IPS-20b (cell line): ENCODE measurements around the gene CENPP.

Experiments used
- H3K27ac ChIP-seq: one replicate; pipeline ENCODE4 v1.5.1; 2013; ENCODE audit warnings: low read length
- H3K27me3 ChIP-seq: 2 replicates; pipeline ENCODE4 v1.6.1; 2013; ENCODE audit warnings: mild to moderate bottlenecking, low read length, inconsistent platforms; ENCODE audit not compliant: insufficient read depth
- H3K36me3 ChIP-seq: 2 replicates; pipeline ENCODE4 v1.6.1; 2013; ENCODE audit warnings: low read depth, mild to moderate bottlenecking, inconsistent platforms, low read length, moderate library complexity; ENCODE audit not compliant: insufficient read depth
- H3K4me1 ChIP-seq: 2 replicates; pipeline ENCODE4 v1.6.1; 2013; ENCODE audit warnings: mild to moderate bottlenecking, control low read depth, inconsistent platforms, low read length, moderate library complexity; ENCODE audit not compliant: insufficient read depth
- H3K4me3 ChIP-seq: 2 replicates; pipeline ENCODE4 v1.5.1; 2013; ENCODE audit warnings: mild to moderate bottlenecking, low read length, inconsistent platforms
- H3K9ac ChIP-seq: 2 replicates; pipeline ENCODE4 v1.6.1; 2013; ENCODE audit warnings: low read depth, mild to moderate bottlenecking, inconsistent platforms, low read length, moderate library complexity
- H3K9me3 ChIP-seq: 2 replicates; pipeline ENCODE4 v1.6.1; 2013; ENCODE audit warnings: mild to moderate bottlenecking, low read depth, low read length, inconsistent platforms; ENCODE audit not compliant: insufficient read depth

The CENPP gene

DNA sequence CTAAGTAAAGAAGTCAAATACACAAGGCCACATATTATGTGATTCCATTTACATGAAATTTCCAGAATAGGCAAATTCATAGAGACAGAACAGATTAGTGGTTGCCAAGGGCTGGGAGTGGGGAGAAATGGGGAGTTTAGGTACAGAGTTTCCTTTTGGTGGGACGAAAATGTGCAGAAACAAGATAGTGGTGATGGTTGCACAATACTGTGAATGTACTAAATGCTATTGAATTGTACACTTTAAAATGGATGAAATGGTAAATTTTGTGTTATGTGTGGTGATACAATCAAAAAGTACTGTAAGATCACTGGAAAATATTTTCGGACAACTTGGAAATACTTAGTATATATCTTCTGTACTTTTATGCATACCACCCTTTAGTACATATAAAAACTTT lies 195.1 kb downstream of the CENPP start:
- no peak overlapping the region for H3K9ac ChIP-seq
- peaks cover 3% of the 10 kb centered on the region; the same call in 1 of the 2 replicates for H3K4me1 ChIP-seq
- H3K9me3 ChIP-seq = no peaks in the 10 kb centered on the region
- H3K4me3 ChIP-seq = no peak overlapping the region
- H3K36me3 ChIP-seq = no peaks in the 10 kb centered on the region
- H3K27me3 ChIP-seq = no peaks in the 10 kb centered on the region
- H3K27ac ChIP-seq = no peak overlapping the region

- H3K9me3 ChIP-seq = no peaks in the 10 kb centered on the region
- no peak overlapping the region for H3K9ac ChIP-seq
- no peaks in the 10 kb centered on the region for H3K36me3 ChIP-seq
- H3K27ac ChIP-seq = no peak overlapping the region
- H3K4me3 ChIP-seq = no peak overlapping the region
- H3K27me3 ChIP-seq = no peaks in the 10 kb centered on the region
- no peaks in the 10 kb centered on the region for H3K4me1 ChIP-seq
Measured at GRCh38 chr9:92522983-92523970, 197.5 kb downstream of the CENPP start.

DNA sequence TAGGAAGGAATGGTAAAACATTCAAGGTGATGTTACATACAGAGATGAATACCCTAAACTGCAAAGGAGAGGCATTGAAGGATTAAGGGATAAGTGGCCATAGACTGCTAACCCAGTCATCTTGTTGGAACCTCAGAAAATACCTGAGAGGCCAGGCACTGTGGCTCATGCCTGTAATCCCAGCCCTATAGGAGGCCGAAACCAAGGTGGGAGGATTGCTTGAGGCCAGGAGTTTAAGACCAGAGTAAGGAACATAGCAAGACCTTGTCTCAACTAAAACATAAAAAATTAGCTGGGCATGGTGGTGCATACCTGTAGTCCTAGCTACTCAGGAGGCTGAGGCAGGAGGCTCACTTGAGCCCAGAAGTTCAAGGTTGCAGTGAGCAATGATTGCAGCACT lies 199.1 kb downstream of the CENPP start:
- Histone ChIP-seq H3K9me3 (no peaks in the 10 kb centered on the region), H3K36me3 (no peaks in the 10 kb centered on the region), H3K4me3 (no peak overlapping the region), H3K27me3 (no peaks in the 10 kb centered on the region), H3K27ac (no peak overlapping the region), H3K9ac (no peak overlapping the region), H3K4me1 (no peaks in the 10 kb centered on the region)

GRCh38 chr9:92525306-92525705 lies 199.6 kb downstream of the CENPP start:
- H3K9ac ChIP-seq = no peak overlapping the region
- no peaks in the 10 kb centered on the region for H3K9me3 ChIP-seq
- no peaks in the 10 kb centered on the region for H3K4me1 ChIP-seq
- no peak overlapping the region for H3K27ac ChIP-seq
- H3K36me3 ChIP-seq = no peaks in the 10 kb centered on the region
- H3K4me3 ChIP-seq = no peak overlapping the region
- no peaks in the 10 kb centered on the region for H3K27me3 ChIP-seq

DNA sequence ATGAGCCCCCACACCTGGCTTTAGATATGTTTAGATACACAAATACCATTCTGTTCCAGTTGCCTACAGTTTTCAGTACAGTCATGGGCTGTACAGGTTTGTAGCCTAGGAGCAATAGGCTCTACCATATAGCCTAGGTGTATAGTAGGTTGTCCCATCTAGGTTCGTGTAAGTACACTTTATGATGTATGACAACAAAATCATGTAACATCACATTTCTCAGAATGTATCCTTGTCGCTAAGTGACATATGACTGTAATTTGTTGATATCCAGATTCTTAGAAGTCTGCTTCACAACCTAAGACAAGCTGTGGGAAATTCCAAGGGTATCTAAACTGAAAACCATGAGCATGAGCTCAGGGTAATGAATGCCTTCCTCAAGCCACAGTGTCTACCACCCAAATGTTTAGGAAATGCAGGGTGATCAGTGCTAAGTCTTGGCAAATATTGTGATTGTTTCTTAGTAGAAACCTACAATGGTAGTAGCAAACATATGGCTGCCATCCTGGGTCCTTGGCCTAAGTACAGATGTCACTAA lies 201.6 kb downstream of the CENPP start:
- Histone ChIP-seq H3K4me1 (no peaks in the 10 kb centered on the region), H3K4me3 (no peak overlapping the region), H3K27me3 (no peaks in the 10 kb centered on the region), H3K36me3 (no peaks in the 10 kb centered on the region), H3K9me3 (no peaks in the 10 kb centered on the region), H3K27ac (no peak overlapping the region), H3K9ac (no peak overlapping the region)

- H3K27ac ChIP-seq = no peak overlapping the region
- no peaks in the 10 kb centered on the region for H3K4me1 ChIP-seq
- H3K27me3 ChIP-seq = no peaks in the 10 kb centered on the region
- H3K9me3 ChIP-seq = no peaks in the 10 kb centered on the region
- no peak overlapping the region for H3K4me3 ChIP-seq
- H3K9ac ChIP-seq = no peak overlapping the region
- H3K36me3 ChIP-seq = no peaks in the 10 kb centered on the region
Measured at GRCh38 chr9:92527832-92528521, 202.2 kb downstream of the CENPP start.

DNA sequence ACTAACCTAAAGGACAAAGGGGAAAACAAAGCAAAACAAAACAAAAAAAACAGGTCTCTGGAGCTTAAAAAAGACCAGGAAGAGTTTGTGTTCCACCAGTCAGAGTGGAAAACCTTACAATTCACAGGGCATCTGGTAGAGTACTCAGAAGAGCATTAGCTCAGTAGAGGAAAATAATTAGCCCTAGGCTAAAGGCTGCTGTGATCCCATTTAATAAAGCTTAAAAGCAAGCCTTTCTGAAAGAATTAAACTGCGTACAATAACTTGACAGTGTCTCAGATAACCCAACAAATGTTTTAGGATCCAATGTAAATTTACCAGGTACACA lies 202.7 kb downstream of the CENPP start:
- no peaks in the 10 kb centered on the region for H3K9me3 ChIP-seq
- H3K36me3 ChIP-seq = no peaks in the 10 kb centered on the region
- H3K9ac ChIP-seq = no peak overlapping the region
- H3K4me3 ChIP-seq = no peak overlapping the region
- H3K4me1 ChIP-seq = no peaks in the 10 kb centered on the region
- H3K27me3 ChIP-seq = no peaks in the 10 kb centered on the region
- no peak overlapping the region for H3K27ac ChIP-seq

DNA sequence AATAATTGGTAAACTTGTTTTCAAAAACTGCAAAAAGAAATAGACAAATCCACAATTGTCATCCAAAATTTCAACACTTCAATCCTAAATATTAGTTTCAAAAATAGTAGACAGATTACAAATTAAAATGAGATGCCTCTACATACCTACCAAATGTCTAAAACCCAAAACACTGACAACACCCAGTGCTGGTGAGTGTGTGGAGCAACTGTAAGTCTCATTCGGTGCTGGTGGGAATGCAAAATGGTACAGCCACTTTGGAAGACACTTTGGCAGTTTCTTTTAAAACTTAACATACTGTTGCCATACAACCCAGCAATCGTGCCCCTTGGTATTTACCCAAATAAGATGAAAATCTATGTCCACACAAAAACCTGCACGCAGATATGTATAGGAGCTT lies 203.4 kb downstream of the CENPP start:
- Histone ChIP-seq H3K9ac (no peak overlapping the region), H3K4me1 (no peaks in the 10 kb centered on the region), H3K9me3 (no peaks in the 10 kb centered on the region), H3K36me3 (no peaks in the 10 kb centered on the region), H3K27me3 (no peaks in the 10 kb centered on the region), H3K4me3 (no peak overlapping the region), H3K27ac (no peak overlapping the region)

GRCh38 chr9:92530893-92531292 lies 205.1 kb downstream of the CENPP start:
- Histone ChIP-seq H3K4me1 (no peaks in the 10 kb centered on the region), H3K9me3 (no peaks in the 10 kb centered on the region), H3K4me3 (no peak overlapping the region), H3K27ac (no peak overlapping the region), H3K36me3 (no peaks in the 10 kb centered on the region), H3K9ac (no peak overlapping the region), H3K27me3 (no peaks in the 10 kb centered on the region)

DNA sequence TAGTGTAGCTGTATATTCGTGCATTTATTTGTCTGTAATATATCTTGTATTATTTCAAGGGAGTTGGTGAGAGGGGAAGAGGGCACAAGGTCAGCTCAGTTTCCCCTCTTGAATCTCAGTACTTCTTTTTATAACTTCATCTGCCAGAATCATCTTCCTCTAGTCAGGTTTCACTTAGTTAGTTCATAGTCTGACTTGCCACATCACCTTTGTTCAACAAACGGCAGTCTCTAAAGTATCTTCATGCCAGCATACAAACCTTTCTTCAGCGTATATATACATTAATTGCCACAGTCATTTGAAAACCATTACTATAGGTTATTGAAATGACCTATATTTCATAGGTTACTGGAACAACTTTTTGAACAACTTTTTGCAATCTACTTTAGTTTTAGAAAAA lies 208.5 kb downstream of the CENPP start:
- H3K4me3 ChIP-seq = no peak overlapping the region
- no peaks in the 10 kb centered on the region for H3K9me3 ChIP-seq
- H3K4me1 ChIP-seq = no peaks in the 10 kb centered on the region
- no peak overlapping the region for H3K9ac ChIP-seq
- no peaks in the 10 kb centered on the region for H3K36me3 ChIP-seq
- H3K27ac ChIP-seq = no peak overlapping the region
- no peaks in the 10 kb centered on the region for H3K27me3 ChIP-seq

GRCh38 chr9:92534674-92535073 lies 208.9 kb downstream of the CENPP start:
- H3K27me3 ChIP-seq = no peaks in the 10 kb centered on the region
- H3K27ac ChIP-seq = no peak overlapping the region
- no peak overlapping the region for H3K9ac ChIP-seq
- H3K4me1 ChIP-seq = no peaks in the 10 kb centered on the region
- H3K9me3 ChIP-seq = no peaks in the 10 kb centered on the region
- H3K4me3 ChIP-seq = no peak overlapping the region
- no peaks in the 10 kb centered on the region for H3K36me3 ChIP-seq
